HepG2 (cell line): ENCODE results near the gene CSTPP1. TPM values are rescaled to one million over a fixed set of nuclear protein-coding genes. Genes with fewer than 3 reads are reported as not detected.

Source experiments
- ETV6 ChIP-seq: sonication (generic); formaldehyde crosslinking; conservative IDR thresholded peaks from 2 replicates; pipeline ENCODE4 v1.4.0; 2020; ENCODE audit warnings: missing genetic modification reagents
- MBD4 ChIP-seq: IDR thresholded peaks from 2 replicates; pipeline ENCODE4 v1.6.1; 2012; ENCODE audit warnings: low read length, inconsistent platforms, borderline replicate concordance
- MLLT10 ChIP-seq: sonication (generic); formaldehyde crosslinking; IDR thresholded peaks from 2 replicates; pipeline ENCODE4 v1.4.0; 2020; ENCODE audit warnings: missing genetic modification reagents
- NAIF1 ChIP-seq: sonication (generic); formaldehyde crosslinking; IDR thresholded peaks from 2 replicates; pipeline ENCODE4 v1.5.0; 2020; ENCODE audit warnings: mild to moderate bottlenecking, missing genetic modification reagents, borderline replicate concordance
- NFIB ChIP-seq: sonication (generic); formaldehyde crosslinking; IDR thresholded peaks from 2 replicates; pipeline ENCODE4 v1.9.0; 2021; ENCODE audit warnings: missing genetic modification reagents, mild to moderate bottlenecking, borderline replicate concordance
- NFYC ChIP-seq: IDR thresholded peaks from 2 replicates; pipeline ENCODE4 v1.6.1; 2016; ENCODE audit warnings: missing genetic modification reagents, missing compliant biosample characterization
- POGZ ChIP-seq: sonication (generic); formaldehyde crosslinking; IDR thresholded peaks from 2 replicates; pipeline ENCODE4 v1.4.0; 2020; ENCODE audit warnings: mild to moderate bottlenecking, missing genetic modification reagents
- REL ChIP-seq: sonication (generic); formaldehyde crosslinking; conservative IDR thresholded peaks from 2 replicates; pipeline ENCODE4 v1.8.0; 2022; ENCODE audit warnings: mild to moderate bottlenecking, missing genetic modification reagents, moderate library complexity
- SP2 ChIP-seq: sonication (generic); formaldehyde crosslinking; IDR thresholded peaks from 2 replicates; pipeline ENCODE4 v1.5.1; 2020; ENCODE audit warnings: mild to moderate bottlenecking, missing genetic modification reagents
- ZBTB8A ChIP-seq: sonication (generic); formaldehyde crosslinking; IDR thresholded peaks from 2 replicates; pipeline ENCODE4 v1.4.0; 2020; ENCODE audit warnings: mild to moderate bottlenecking, low read depth, missing genetic modification reagents, borderline replicate concordance
- ZFP36L2 ChIP-seq: sonication (generic); formaldehyde crosslinking; IDR thresholded peaks from 2 replicates; pipeline ENCODE4 v1.4.0; 2020; ENCODE audit warnings: missing genetic modification reagents
- ZMYM4 ChIP-seq: sonication (generic); formaldehyde crosslinking; IDR thresholded peaks from 2 replicates; pipeline ENCODE4 v1.8.1; 2023; ENCODE audit warnings: mild to moderate bottlenecking, missing genetic modification reagents
- ZNF3 ChIP-seq: IDR thresholded peaks from 2 replicates; pipeline ENCODE4 v1.7.0; 2017; ENCODE audit warnings: inconsistent platforms
- ZNF331 ChIP-seq: sonication (generic); formaldehyde crosslinking; IDR thresholded peaks from 2 replicates; pipeline ENCODE4 v1.4.0; 2020; ENCODE audit warnings: missing genetic modification reagents
- ZNF713 ChIP-seq: sonication (generic); formaldehyde crosslinking; IDR thresholded peaks from 2 replicates; pipeline ENCODE4 v1.4.0; 2020; ENCODE audit warnings: mild to moderate bottlenecking, missing genetic modification reagents
- ZNF780A ChIP-seq: sonication (generic); formaldehyde crosslinking; IDR thresholded peaks from 2 replicates; pipeline ENCODE4 v1.8.0; 2022; ENCODE audit warnings: mild to moderate bottlenecking, missing genetic modification reagents, moderate library complexity
- polyA plus RNA-seq, 8 experiments: library from polyadenylated mRNA; depleted of rRNA in 3 of 8; stranded (reverse) in 7 of 8; unstranded in 1 of 8; fragments of >200 nt; fragmentation: Illumina TruSeq in 4 of 8; extraction: Trizol in 4 of 8; gene quantifications; 2 replicates each; pipeline versions ENCODE4 v1.2.1 to v1.2.3, GENCODE V29; 2011 to 2016; ENCODE audit warnings: low read depth in 4 of 8, missing spikeins in 1 of 8, mixed read lengths in 1 of 8; ENCODE audit not compliant: insufficient read depth in 1 of 8
- total RNA-seq, 5 experiments: library from RNA; depleted of rRNA; stranded (reverse); fragments of >200 nt; fragmentation: Illumina TruSeq; extraction: Trizol; gene quantifications; 2 replicates each; pipeline ENCODE4 v1.2.3, GENCODE V29; 2016; ENCODE audit warnings: low read depth in 1 of 5
- TF ChIP-seq, protein P1 (sequence below): sonication (generic); formaldehyde crosslinking; IDR thresholded peaks from 2 replicates; pipeline ENCODE4 v1.4.0; 2020; ENCODE audit warnings: mild to moderate bottlenecking, missing genetic modification reagents, borderline replicate concordance
- TF ChIP-seq, protein P2 (sequence below): sonication (generic); formaldehyde crosslinking; IDR thresholded peaks from 2 replicates; pipeline ENCODE4 v1.5.1; 2020; ENCODE audit warnings: mild to moderate bottlenecking, missing genetic modification reagents, moderate library complexity
- TF ChIP-seq, protein P3 (sequence below): sonication (generic); formaldehyde crosslinking; IDR thresholded peaks from 2 replicates; pipeline ENCODE4 v1.5.1; 2020; ENCODE audit warnings: missing genetic modification reagents, mild to moderate bottlenecking, borderline replicate concordance

CSTPP1 gene
- total and polyA plus RNA-seq, 2 of the 13 experiments (the other 11 are each of a cell fraction or from before 2014, with no cell fraction given): 12.3 to 14.6 TPM

DNA sequence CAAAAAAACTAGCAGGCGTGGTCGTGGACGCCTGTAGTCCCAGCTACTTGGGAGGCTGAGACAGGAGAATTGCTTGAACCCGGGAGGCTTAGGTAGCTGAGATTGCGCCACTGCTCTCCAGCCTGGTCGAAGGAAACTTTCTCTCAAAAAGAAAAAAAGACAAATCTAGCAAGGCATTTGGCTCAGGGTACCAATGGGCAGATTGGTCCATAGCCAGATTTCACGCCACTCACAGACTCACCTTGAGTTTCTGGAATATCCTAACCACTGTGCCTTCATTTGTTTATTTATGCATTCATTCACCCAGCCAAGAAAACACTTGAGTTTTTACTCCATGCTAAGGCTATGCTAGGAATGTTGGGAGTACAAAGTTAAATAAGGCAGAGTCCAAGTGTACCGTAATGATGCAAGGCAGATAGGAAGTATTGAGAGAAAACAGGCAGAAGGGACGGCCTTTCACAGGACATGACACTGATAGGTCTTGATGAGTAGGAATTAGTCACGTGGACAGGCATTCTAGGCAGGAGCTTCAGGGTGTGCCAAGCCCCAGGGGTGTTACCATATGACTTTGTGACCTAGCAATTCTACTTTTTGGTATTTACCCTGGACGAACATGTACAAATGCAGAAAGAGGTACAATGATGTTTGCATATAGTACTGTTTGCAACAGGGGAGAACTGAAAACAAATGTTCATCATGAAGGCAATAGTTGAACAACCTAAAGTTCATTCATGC is 252.7 kb downstream of the CSTPP1 start (continued):
- TF ChIP-seq, protein P1, sequence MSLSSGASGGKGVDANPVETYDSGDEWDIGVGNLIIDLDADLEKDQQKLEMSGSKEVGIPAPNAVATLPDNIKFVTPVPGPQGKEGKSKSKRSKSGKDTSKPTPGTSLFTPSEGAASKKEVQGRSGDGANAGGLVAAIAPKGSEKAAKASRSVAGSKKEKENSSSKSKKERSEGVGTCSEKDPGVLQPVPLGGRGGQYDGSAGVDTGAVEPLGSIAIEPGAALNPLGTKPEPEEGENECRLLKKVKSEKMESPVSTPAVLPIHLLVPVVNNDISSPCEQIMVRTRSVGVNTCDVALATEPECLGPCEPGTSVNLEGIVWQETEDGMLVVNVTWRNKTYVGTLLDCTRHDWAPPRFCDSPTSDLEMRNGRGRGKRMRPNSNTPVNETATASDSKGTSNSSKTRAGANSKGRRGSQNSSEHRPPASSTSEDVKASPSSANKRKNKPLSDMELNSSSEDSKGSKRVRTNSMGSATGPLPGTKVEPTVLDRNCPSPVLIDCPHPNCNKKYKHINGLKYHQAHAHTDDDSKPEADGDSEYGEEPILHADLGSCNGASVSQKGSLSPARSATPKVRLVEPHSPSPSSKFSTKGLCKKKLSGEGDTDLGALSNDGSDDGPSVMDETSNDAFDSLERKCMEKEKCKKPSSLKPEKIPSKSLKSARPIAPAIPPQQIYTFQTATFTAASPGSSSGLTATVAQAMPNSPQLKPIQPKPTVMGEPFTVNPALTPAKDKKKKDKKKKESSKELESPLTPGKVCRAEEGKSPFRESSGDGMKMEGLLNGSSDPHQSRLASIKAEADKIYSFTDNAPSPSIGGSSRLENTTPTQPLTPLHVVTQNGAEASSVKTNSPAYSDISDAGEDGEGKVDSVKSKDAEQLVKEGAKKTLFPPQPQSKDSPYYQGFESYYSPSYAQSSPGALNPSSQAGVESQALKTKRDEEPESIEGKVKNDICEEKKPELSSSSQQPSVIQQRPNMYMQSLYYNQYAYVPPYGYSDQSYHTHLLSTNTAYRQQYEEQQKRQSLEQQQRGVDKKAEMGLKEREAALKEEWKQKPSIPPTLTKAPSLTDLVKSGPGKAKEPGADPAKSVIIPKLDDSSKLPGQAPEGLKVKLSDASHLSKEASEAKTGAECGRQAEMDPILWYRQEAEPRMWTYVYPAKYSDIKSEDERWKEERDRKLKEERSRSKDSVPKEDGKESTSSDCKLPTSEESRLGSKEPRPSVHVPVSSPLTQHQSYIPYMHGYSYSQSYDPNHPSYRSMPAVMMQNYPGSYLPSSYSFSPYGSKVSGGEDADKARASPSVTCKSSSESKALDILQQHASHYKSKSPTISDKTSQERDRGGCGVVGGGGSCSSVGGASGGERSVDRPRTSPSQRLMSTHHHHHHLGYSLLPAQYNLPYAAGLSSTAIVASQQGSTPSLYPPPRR (CRISPR knock-in tag): peak; percentile 74; the same call in 1 of the 2 replicates
- no peak for TF ChIP-seq ZFP36L2 (CRISPR knock-in tag)
- 0 out of 2 replicates have a peak, but pooled peaks have one; percentile 9 for TF ChIP-seq NAIF1 (CRISPR knock-in tag)
- TF ChIP-seq POGZ (CRISPR knock-in tag): peak; percentile 61; the same call in 1 of the 2 replicates
- TF ChIP-seq MLLT10: no peak
- no peak; the same call in 1 of the 2 replicates for TF ChIP-seq MBD4
- no peak for TF ChIP-seq ETV6 (CRISPR knock-in tag)
- TF ChIP-seq, protein P2, sequence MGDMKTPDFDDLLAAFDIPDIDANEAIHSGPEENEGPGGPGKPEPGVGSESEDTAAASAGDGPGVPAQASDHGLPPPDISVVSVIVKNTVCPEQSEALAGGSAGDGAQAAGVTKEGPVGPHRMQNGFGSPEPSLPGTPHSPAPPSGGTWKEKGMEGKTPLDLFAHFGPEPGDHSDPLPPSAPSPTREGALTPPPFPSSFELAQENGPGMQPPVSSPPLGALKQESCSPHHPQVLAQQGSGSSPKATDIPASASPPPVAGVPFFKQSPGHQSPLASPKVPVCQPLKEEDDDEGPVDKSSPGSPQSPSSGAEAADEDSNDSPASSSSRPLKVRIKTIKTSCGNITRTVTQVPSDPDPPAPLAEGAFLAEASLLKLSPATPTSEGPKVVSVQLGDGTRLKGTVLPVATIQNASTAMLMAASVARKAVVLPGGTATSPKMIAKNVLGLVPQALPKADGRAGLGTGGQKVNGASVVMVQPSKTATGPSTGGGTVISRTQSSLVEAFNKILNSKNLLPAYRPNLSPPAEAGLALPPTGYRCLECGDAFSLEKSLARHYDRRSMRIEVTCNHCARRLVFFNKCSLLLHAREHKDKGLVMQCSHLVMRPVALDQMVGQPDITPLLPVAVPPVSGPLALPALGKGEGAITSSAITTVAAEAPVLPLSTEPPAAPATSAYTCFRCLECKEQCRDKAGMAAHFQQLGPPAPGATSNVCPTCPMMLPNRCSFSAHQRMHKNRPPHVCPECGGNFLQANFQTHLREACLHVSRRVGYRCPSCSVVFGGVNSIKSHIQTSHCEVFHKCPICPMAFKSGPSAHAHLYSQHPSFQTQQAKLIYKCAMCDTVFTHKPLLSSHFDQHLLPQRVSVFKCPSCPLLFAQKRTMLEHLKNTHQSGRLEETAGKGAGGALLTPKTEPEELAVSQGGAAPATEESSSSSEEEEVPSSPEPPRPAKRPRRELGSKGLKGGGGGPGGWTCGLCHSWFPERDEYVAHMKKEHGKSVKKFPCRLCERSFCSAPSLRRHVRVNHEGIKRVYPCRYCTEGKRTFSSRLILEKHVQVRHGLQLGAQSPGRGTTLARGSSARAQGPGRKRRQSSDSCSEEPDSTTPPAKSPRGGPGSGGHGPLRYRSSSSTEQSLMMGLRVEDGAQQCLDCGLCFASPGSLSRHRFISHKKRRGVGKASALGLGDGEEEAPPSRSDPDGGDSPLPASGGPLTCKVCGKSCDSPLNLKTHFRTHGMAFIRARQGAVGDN (CRISPR knock-in tag): no peak
- no peak for TF ChIP-seq NFIB (CRISPR knock-in tag)
- peak; percentile 53; the same call in 1 of the 2 replicates for TF ChIP-seq ZNF331
- TF ChIP-seq ZNF3 (CRISPR knock-in tag): peak; percentile 65; the same call in 1 of the 2 replicates
- 0 out of 2 replicates have a peak, but pooled peaks have one; percentile 64 for TF ChIP-seq ZNF780A (CRISPR knock-in tag)
- TF ChIP-seq SP2 (CRISPR knock-in tag): no peak
- TF ChIP-seq ZNF713: no peak
- TF ChIP-seq NFYC (CRISPR knock-in tag): peak; percentile 46
- TF ChIP-seq, protein P3, sequence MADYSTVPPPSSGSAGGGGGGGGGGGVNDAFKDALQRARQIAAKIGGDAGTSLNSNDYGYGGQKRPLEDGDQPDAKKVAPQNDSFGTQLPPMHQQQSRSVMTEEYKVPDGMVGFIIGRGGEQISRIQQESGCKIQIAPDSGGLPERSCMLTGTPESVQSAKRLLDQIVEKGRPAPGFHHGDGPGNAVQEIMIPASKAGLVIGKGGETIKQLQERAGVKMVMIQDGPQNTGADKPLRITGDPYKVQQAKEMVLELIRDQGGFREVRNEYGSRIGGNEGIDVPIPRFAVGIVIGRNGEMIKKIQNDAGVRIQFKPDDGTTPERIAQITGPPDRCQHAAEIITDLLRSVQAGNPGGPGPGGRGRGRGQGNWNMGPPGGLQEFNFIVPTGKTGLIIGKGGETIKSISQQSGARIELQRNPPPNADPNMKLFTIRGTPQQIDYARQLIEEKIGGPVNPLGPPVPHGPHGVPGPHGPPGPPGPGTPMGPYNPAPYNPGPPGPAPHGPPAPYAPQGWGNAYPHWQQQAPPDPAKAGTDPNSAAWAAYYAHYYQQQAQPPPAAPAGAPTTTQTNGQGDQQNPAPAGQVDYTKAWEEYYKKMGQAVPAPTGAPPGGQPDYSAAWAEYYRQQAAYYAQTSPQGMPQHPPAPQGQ (CRISPR knock-in tag): 0 out of 2 replicates have a peak, but pooled peaks have one; percentile 10
- TF ChIP-seq ZMYM4: peak; percentile 60
- TF ChIP-seq REL (CRISPR knock-in tag): no peak
- TF ChIP-seq ZBTB8A (CRISPR knock-in tag): no peak
